ENCODE data around the gene PHC3. TPM values are rescaled to one million over a fixed set of nuclear protein-coding genes. Genes with fewer than 3 reads are reported as not detected.

Gene PHC3
- total and polyA plus RNA-seq, 2 of the 13 experiments (the other 11 are each of a cell fraction or from before 2014, with no cell fraction given) = 24.1 to 49.0 TPM

- TF ChIP-seq ZNF691 (CRISPR knock-in tag; IDR thresholded peaks at IDR 0.05; ENCODE audit: borderline replicate concordance, low read depth) (0 out of 2 replicates have a peak, but pooled peaks have one; percentile 21), KAT7 (CRISPR knock-in tag; IDR thresholded peaks at IDR 0.05; ENCODE audit: borderline replicate concordance) (no peak), CCDC6 (CRISPR knock-in tag; IDR thresholded peaks at IDR 0.05) (no peak), BCL3 (CRISPR knock-in tag; IDR thresholded peaks at IDR 0.05) (no peak), DR1 (CRISPR knock-in tag; IDR thresholded peaks at IDR 0.05) (no peak), CHD4 (IDR thresholded peaks at IDR 0.05; ENCODE audit: borderline replicate concordance, low read length) (no peak), ZNF850 (CRISPR knock-in tag; conservative IDR thresholded peaks at IDR 0.05) (no peak), MEIS1 (CRISPR knock-in tag; IDR thresholded peaks at IDR 0.05; ENCODE audit: borderline replicate concordance) (peak; percentile 67; the same call in 1 of the 2 replicates), LBX2 (CRISPR knock-in tag; IDR thresholded peaks at IDR 0.05; ENCODE audit: borderline replicate concordance) (no peak), NFRKB (IDR thresholded peaks at IDR 0.05) (no peak), SIN3B (IDR thresholded peaks at IDR 0.05; ENCODE audit: low read length) (no peak), ZKSCAN8 (CRISPR knock-in tag; IDR thresholded peaks at IDR 0.05; ENCODE audit: borderline replicate concordance) (no peak; the same call in 1 of the 2 replicates), HHEX (CRISPR knock-in tag; IDR thresholded peaks at IDR 0.05) (no peak), KDM2A (CRISPR knock-in tag; IDR thresholded peaks at IDR 0.05; ENCODE audit: borderline replicate concordance, low read depth) (peak; percentile 81), POLR2AphosphoS5 (IDR thresholded peaks at IDR 0.05; ENCODE audit: low read depth, low read length) (peak; percentile 49), CBX2 (IDR thresholded peaks at IDR 0.05; ENCODE audit: low read depth, low read length) (no peak), CBX2 (CRISPR knock-in tag; IDR thresholded peaks at IDR 0.05; ENCODE audit: low read depth) (no peak), ZBTB4 (CRISPR knock-in tag; IDR thresholded peaks at IDR 0.05; ENCODE audit: borderline replicate concordance) (no peak), GLMP (CRISPR knock-in tag; IDR thresholded peaks at IDR 0.05; ENCODE audit: borderline replicate concordance) (no peak), ZEB1 (IDR thresholded peaks at IDR 0.05; ENCODE audit: insufficient replicate concordance, low read depth) (no peak), PRPF4 (IDR thresholded peaks at IDR 0.05; ENCODE audit: low read depth, low read length, poor library complexity, severe bottlenecking) (no peak), POGZ (CRISPR knock-in tag; IDR thresholded peaks at IDR 0.05) (peak; percentile 78), ZNF383 (CRISPR knock-in tag; IDR thresholded peaks at IDR 0.05; ENCODE audit: borderline replicate concordance) (0 out of 2 replicates have a peak, but pooled peaks have one; percentile 55), ZNF296 (CRISPR knock-in tag; conservative IDR thresholded peaks at IDR 0.05) (no peak)
Measured at GRCh38 chr3:170221924-170222646, 40.6 kb upstream of the PHC3 start, which contains the start of gene PRKCI (continued).
